ENCODE results near the gene CELF4.
A peak's percentile ranks its signal among the peaks of the same experiment; 100 is the strongest.

CELF4 gene

DNA sequence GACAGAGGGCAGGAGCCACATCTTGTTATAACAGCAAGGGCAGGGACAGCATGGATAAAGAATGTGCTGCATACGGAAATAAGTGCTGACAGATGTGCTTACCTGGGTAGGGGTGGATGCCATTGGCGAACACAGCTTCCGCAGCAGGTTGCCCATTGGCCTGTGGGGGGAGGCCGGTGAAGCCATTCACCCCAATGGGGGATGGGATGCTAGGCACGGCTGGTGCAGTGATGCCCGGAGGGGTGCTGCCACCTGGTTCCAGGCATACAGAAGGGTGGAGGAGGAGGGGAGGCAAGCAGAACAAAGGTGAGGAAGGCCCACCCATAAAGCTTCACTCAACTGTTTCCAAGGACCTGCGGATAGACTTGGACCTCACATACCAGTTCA, 294.9 kb downstream of the CELF4 start:
- no peak for DNase-seq

GRCh38 chr18:37270038-37270665, 295.4 kb downstream of the CELF4 start:
- peak; percentile 38 for DNase-seq

GRCh38 chr18:37266290-37266689, 299.3 kb downstream of the CELF4 start:
- DNase-seq = no peak

DNA sequence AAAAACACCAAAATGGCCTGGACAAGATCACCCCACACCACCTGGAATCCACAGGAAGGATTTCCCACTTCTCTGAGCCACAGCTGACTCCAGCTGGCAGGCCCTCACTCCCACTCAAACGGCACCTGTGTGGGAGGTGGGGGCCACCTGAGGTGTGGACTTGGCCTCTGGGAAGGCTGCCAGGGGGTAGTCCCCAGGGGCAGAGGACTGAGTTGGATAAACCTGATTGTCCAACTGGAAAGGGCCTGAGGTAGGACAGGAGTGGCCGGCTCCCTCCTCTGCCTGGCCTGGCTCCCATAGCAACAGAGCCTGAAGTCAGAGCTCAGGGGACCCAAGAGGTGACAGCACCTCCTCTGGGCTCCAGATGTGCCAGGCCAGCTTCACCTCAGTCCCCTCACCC, 300.2 kb downstream of the CELF4 start:
- no peak for DNase-seq

- DNase-seq = no peak
Observed at GRCh38 chr18:37264956-37265355, 300.6 kb downstream of the CELF4 start.

- no peak for DNase-seq
Observed at GRCh38 chr18:37261988-37262387, 303.6 kb downstream of the CELF4 start.

- no peak for DNase-seq
Observed at GRCh38 chr18:37261246-37261840, 304.3 kb downstream of the CELF4 start.

GRCh38 chr18:37260367-37261093, 305.1 kb downstream of the CELF4 start:
- DNase-seq = no peak

DNA sequence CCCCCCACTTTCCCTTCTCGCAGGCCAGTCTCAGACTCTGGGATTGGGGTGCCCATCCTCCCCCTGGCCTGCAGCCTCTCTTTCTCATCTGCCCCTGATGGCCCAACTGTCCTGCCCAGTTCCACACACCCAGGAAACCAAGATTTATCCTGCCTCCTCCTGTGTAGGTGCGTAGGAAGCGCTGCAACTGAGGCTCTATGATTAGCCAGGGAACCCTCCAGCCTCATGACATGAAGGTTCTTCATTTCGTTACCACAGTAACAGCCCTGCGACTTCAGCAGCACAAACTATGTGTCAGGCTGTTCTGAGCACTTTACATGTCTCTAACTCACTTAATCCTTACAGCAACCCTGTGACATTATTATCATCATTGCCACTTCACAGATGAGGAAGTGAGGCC, 305.9 kb downstream of the CELF4 start:
- no peak for DNase-seq

DNA sequence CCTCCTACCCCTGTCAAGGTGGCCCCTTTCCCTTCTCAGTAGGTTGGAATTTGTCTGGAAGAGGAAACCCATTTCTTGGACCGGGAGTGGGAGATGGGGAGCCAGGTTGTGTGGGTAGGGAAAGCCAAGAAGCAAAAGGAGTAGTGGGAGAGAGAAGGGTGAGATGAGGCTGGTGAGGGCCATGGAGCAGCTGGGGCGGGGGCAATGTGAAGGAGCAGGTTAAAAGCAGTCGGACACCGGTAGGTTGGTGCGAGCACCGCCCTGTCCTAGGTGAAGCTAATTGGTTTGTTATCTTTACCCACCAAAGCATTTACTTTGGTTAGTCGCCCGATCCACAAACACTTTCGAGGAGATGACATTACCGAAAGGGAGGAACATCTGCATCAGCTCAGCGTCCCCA, 306.8 kb downstream of the CELF4 start:
- no peak for DNase-seq

GRCh38 chr18:37258131-37258530, 307.5 kb downstream of the CELF4 start:
- DNase-seq = no peak

DNA sequence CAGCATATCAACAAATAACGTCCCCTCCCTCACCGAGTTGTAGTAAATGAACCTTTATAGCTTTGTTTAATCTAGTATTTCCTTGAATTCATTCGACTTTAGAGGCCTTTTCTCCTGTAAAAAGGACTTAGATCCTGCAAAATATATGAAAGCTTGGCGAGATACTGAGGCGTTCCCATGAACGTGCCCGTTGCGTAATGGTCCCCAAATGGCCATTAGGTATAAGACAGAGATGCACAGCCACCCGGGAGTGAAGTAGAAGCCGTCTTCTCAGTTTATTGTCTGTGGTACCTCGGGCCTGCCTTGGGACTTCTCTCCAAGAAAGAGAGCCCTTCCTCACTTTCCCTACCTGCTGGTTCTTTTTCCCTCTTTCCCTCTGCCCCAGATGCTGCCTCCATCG, 310.6 kb downstream of the CELF4 start:
- no peak for DNase-seq

GRCh38 chr18:37254236-37254754, 311.3 kb downstream of the CELF4 start:
- no peak for DNase-seq

GRCh38 chr18:37253394-37254235, 312.0 kb downstream of the CELF4 start:
- DNase-seq = peak; percentile 14

DNA sequence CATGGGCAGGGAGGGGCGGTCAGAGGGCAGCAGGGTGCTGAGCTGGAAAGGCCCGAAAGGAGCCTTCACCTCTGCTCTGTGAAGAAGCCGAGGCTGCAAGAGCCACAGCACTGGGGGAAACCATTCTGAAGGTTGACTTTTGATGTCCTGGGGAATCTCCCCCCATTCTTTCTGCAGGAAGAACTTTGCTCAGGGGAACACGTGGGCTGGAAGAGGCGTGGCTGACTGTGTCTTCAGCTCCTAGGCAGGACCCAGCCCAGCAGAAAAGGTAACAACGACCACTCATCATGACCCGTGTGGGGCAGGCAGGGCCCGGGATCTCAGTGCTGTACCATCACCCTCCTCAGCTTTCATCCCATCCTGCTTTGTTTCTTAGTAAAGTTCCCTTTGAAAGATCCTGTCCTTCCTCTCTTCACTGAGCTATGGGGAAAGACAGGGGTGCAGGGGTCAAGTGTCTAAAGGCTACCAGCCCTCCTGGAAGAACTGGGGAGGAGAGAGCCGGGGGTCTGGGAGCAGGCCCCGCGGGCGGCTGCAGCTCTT, 312.7 kb downstream of the CELF4 start:
- no peak for DNase-seq

DNA sequence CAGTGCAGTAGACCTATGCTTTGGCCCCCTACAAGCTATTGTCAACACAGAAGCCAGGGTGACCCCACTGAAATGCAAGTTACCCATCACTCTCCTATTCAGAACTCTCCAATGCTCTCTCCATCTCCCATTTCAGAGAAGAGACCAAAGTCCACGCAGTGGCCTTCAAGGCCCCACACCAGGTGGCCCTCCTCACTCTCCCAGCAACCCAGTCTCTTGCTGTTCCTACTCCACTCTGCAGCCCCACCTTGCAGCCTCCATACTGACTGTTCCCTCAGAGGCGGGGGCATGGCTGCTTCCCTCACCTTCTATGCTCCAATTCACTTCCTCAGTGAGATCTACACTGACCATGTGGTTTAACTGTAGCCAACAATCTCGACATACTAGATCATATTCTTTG, 313.3 kb downstream of the CELF4 start:
- no peak for DNase-seq

GRCh38 chr18:37251679-37252078, 313.9 kb downstream of the CELF4 start:
- DNase-seq = no peak

GRCh38 chr18:37249895-37250618, 315.5 kb downstream of the CELF4 start:
- DNase-seq = no peak

DNA sequence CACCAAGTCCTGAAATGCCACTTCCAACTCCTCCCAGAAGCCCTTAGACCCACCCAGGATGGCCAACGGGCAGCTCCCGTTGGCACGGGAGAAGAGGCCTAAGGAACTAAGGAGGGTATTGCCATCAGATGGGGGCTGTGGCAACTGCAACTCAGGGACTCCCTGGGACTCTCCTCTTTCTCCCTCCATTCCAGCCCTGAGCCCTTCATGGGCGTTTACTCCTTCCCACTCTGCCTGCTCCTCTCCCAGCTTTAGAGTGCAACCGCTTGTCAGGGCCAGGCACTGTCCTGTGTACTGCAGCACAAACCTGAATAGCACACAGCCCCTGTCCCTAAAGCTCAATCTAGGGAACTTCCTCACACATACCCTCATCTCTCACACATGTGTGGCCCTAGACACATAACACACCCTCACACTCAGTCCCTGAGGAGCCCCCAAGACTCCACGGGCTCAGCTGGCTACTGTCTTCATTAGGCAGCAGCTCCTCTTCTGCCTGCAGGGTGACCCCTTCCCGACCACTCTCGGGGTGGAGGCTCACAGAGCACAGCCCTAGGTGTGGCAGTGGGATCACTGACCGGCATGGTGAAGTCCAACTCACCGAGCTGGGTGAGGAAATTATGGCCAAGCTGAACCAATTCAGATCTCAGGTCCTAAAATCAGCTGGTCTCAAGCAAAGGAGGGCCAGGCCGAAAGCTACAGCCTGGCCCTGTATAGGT, 316.3 kb downstream of the CELF4 start:
- no peak for DNase-seq

GRCh38 chr18:37248281-37248680, 317.3 kb downstream of the CELF4 start:
- DNase-seq = no peak

DNA sequence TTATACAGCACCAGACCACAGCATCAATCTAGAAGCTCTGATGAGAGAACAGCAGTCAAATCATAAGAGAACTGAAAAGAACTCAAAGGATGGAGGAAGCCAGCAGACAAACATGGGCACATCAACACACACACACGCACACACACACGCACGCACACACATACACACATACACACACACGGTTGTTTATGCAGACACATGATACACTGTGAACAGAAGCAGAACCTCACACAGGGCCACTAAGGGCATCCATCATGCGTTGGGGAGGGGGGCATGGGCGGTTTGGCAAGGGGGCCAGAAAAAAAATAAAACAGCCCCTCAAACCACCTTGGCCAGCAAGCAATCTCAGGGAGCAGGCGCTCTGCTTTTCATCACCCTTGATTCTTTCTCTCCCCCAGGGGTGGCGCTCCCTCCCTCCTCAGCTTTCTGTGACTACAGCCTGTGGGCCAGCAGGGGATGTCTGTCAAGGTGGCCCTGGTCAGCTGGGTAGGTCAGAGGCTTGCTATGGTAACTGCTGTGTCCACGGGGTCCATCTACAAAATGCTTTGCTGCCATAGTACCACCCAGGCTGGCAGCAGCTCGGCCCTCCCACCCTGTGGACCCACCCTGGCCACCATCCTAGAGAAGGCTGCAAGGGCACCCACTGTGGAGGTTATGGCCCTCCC, 318.0 kb downstream of the CELF4 start:
- no peak for DNase-seq
